Lower lobe of right lung (tissue), 2 donors: Measurements from ENCODE around the gene KRT14. TPM values are rescaled to one million over a fixed set of nuclear protein-coding genes. Genes with fewer than 3 reads are reported as not detected.
"Not testable (repeated sequence)": the region's sequence is repeated elsewhere in the genome, so short reads cannot be mapped to it uniquely, and the experiment has no call there.

Experiments
- ATAC-seq, 2 donors: fragments of 200-7000 bp; cut with Tn5 transposase; one replicate each; pipeline ENCODE4 v1.9.1; 2020 to 2022; ENCODE audit warnings: mild to moderate bottlenecking in 2 of 2, moderate library complexity in 2 of 2
- DNase-seq: peaks from one replicate; pipeline ENCODE4 v3.0.0-alpha.2; 2020
- H3K27ac ChIP-seq: fragments of 200-600 bp; one replicate; pipeline ENCODE4 v1.8.0; 2022
- H3K27me3 ChIP-seq: fragments of 200-600 bp; one replicate; pipeline ENCODE4 v1.8.0; 2022; ENCODE audit warnings: low read depth
- H3K36me3 ChIP-seq: fragments of 200-600 bp; one replicate; pipeline ENCODE4 v1.8.0; 2022; ENCODE audit warnings: mild to moderate bottlenecking
- H3K4me1 ChIP-seq: fragments of 200-600 bp; one replicate; pipeline ENCODE4 v1.8.0; 2022
- H3K4me3 ChIP-seq: fragments of 200-600 bp; one replicate; pipeline ENCODE4 v1.8.0; 2022; ENCODE audit warnings: mild to moderate bottlenecking
- H3K9me3 ChIP-seq: fragments of 200-600 bp; one replicate; pipeline ENCODE4 v1.8.0; 2022
- intact Hi-C: fragments of 100-400 bp; cut with DNase I; formaldehyde crosslinking; loops from one replicate; pipeline ENCODE4 v1.11.0; 2022
- total RNA-seq: library from RNA; stranded (reverse); fragmentation: NEBNext Ultra II Directional; extraction: Animal tissue kit (Norgen Biotek cat#: 25700); gene quantifications from one replicate; pipeline ENCODE4 v1.2.1, GENCODE V29; 2021
- TF ChIP-seq, protein P1 (sequence below): fragments of 200-600 bp; IDR thresholded peaks from one replicate; pipeline ENCODE4 v1.8.0; 2022; ENCODE audit warnings: antibody characterized with exemption, mild to moderate bottlenecking
- donor health status: DM: no; HTN: yes; CAD: no; lungs with severe emphysema.

Gene KRT14
- total RNA-seq, 1 donor from 2014 or later: not detected

DNA sequence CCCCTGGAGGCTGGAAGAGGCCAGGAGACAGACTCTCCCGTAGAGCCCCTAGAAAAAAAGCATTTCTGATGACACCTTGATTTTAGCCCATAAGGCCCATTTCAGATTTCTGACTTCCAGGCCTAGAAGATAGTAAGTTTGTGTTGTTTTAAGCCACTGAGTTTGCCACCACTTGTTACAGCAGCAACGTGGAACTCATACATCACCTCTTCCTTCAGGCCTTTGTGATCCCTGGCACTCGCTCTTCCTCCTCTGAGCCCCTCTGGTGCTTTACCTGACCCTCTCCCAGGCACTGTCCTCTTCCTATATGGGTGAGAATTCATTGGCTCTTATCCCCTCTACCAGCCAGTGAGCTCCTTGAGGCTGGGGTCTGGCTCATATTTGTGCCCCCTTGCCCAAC lies 39.9 kb downstream of the KRT14 start:
- intact Hi-C loops: no loop called here
- TF ChIP-seq, protein P1, sequence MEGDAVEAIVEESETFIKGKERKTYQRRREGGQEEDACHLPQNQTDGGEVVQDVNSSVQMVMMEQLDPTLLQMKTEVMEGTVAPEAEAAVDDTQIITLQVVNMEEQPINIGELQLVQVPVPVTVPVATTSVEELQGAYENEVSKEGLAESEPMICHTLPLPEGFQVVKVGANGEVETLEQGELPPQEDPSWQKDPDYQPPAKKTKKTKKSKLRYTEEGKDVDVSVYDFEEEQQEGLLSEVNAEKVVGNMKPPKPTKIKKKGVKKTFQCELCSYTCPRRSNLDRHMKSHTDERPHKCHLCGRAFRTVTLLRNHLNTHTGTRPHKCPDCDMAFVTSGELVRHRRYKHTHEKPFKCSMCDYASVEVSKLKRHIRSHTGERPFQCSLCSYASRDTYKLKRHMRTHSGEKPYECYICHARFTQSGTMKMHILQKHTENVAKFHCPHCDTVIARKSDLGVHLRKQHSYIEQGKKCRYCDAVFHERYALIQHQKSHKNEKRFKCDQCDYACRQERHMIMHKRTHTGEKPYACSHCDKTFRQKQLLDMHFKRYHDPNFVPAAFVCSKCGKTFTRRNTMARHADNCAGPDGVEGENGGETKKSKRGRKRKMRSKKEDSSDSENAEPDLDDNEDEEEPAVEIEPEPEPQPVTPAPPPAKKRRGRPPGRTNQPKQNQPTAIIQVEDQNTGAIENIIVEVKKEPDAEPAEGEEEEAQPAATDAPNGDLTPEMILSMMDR: no peak
- peaks cover 21% of the 10 kb centered on the region for H3K4me1 ChIP-seq
- H3K27me3 ChIP-seq: no peaks in the 10 kb centered on the region
- H3K27ac ChIP-seq: no peak overlapping the region
- H3K36me3 ChIP-seq: no peaks in the 10 kb centered on the region
- no peak overlapping the region for H3K4me3 ChIP-seq
- no peak for DNase-seq
- ATAC-seq: no peak
- no peaks in the 10 kb centered on the region for H3K9me3 ChIP-seq

DNA sequence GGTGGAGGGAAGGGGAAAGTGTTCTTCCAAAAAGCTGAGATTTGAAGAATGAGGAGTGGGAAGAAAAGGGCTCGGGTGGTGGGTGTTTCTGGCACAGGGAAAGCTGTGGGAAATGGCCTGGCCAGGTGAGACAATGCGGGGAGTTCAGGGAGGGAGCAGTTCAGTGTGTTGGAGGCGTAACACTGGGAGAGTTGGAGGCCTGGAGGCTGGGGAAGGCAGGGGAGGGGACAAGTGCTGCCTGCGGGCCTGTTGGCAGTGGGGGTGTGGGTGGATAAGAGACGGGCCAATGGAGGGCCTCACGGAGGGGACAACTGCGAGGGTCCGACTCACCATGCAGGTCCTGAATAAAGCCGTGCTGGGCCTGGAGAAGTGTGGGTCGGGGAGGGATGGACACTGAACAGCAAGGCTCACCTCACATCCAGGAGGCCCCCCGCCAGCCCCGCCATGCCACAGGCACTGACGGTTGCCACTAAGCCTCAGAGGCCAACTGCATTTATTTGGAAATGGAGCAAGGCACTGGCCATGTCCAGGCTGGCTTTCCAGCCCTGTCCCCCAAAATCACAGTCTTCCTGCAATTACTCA lies 40.8 kb downstream of the KRT14 start:
- Histone ChIP-seq H3K4me1 (peaks cover 21% of the 10 kb centered on the region), H3K27me3 (no peaks in the 10 kb centered on the region), H3K27ac (no peak overlapping the region), H3K36me3 (no peaks in the 10 kb centered on the region), H3K4me3 (no peak overlapping the region), H3K9me3 (no peaks in the 10 kb centered on the region)
- TF ChIP-seq, protein P1: no peak
- intact Hi-C loops: no loop called here
- ATAC-seq: no peak
- no peak for DNase-seq

DNA sequence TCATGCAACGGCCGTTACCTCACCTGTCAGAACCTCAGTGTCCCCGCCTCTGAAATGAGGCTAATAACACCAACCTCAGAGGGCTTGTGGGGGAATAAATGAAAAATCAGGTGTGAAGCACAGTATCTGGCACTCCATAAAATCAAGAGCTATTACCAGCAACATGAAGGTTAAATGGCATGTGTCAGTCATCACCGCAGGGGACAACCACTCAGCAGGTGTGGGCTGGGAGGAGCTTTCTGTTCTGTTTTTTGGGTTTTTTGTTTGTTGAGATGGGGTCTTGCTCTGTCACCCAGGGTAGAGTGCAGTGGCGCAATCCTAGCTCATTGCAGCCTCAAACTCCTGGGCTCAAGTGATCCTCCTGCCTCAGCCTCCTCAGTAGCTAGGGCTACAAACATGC lies 41.8 kb downstream of the KRT14 start:
- intact Hi-C loops: no loop called here
- Histone ChIP-seq H3K36me3 (no peaks in the 10 kb centered on the region), H3K27ac (no peak overlapping the region), H3K27me3 (no peaks in the 10 kb centered on the region), H3K4me1 (peaks cover 21% of the 10 kb centered on the region), H3K9me3 (no peaks in the 10 kb centered on the region), H3K4me3 (no peak overlapping the region)
- no peak for DNase-seq
- ATAC-seq: no peak
- TF ChIP-seq, protein P1: no peak

DNA sequence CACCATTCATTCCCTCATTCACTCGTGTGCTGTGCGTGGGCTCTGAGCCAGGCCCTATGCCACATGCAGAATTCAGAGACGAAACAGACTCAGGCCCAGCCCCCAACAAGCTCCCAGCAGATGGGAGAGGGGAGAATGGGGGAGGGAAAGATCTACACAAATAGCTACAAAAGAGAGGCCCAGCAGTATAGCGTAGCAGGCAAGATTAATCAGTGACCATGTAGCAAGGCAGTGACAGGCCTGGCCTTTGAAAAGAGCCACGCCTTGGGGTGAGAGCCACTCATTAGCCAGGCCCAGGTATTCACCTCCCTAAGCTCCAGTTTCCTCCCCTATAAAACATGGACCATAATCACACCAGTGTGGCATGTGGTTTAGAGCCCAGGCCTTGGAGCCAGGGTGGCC lies 42.2 kb downstream of the KRT14 start:
- no peak overlapping the region for H3K4me3 ChIP-seq
- H3K27ac ChIP-seq: peak overlapping the region; percentile 49
- peaks cover 19% of the 10 kb centered on the region for H3K4me1 ChIP-seq
- DNase-seq: no peak
- H3K9me3 ChIP-seq: no peaks in the 10 kb centered on the region
- TF ChIP-seq, protein P1: no peak
- H3K27me3 ChIP-seq: no peaks in the 10 kb centered on the region
- intact Hi-C loops: no loop called here
- no peaks in the 10 kb centered on the region for H3K36me3 ChIP-seq
- peak; percentile 29 to 33 for ATAC-seq

DNA sequence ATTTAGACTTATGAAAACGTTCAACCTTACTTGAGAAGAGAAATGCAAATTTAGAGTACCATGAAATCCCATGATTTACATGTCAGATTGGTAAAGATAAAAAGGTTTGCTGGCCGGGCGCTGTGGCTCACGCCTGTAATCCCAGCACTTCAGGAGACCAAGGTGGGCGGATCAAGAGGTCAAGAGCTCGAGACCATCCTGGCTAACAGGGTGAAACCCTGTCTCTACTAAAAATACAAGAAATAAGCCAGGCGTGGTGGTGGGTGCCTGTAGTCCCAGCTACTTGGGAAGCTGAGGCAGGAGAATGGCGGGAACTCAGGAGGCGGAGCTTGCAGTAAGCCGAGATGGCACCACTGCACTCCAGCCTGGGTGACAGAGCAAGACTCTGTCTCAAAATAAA lies 43.9 kb downstream of the KRT14 start:
- H3K9me3 ChIP-seq, ATAC-seq, H3K4me3 ChIP-seq, intact Hi-C loops, H3K4me1 ChIP-seq, DNase-seq, H3K27ac ChIP-seq, H3K27me3 ChIP-seq, H3K36me3 ChIP-seq: not testable (repeated sequence)

DNA sequence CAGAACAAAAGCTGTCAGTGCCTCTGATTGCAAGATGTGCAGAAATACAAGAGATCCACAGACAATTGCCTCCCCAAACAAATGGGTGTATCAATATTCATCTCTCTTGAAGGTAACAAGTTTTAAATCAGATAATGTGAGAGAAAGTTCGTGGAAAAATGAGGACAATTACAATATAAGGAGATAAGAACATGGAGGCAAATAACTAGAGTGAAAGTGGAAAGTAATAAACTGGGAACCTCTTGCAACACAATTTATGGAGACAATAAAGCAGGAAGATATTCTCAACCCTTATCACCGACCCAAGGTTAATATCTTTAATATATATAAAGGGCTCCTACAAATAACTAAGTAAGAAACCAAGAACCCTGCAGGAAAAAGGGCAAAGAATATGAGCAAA lies 44.3 kb downstream of the KRT14 start:
- no peaks in the 10 kb centered on the region for H3K27me3 ChIP-seq
- H3K9me3 ChIP-seq: no peaks in the 10 kb centered on the region
- DNase-seq (no peak), ATAC-seq (no peak)
- no peak overlapping the region for H3K27ac ChIP-seq
- H3K4me3 ChIP-seq: no peak overlapping the region
- H3K4me1 ChIP-seq: no peaks in the 10 kb centered on the region
- TF ChIP-seq, protein P1: no peak
- H3K36me3 ChIP-seq: no peaks in the 10 kb centered on the region
- intact Hi-C loops: no loop called here
